Suprapubic skin (tissue), 4 donors: ENCODE results near the gene BLCAP. TPM values are rescaled to one million over a fixed set of nuclear protein-coding genes. Genes with fewer than 3 reads are reported as not detected.
A peak's percentile ranks its signal among the peaks of the same experiment; 100 is the strongest.

Source experiments
- DNase-seq, 2 donors: peaks; one replicate each; pipeline ENCODE4 v3.0.0-alpha.2; 2019; ENCODE audit warnings: low spot score in 2 of 2
- H3K27ac ChIP-seq: fragments of 200-600 bp; sonication (generic); one replicate; pipeline ENCODE4 v1.5.1; 2019
- H3K27me3 ChIP-seq: fragments of 200-600 bp; sonication (generic); one replicate; pipeline ENCODE4 v1.5.1; 2019
- H3K36me3 ChIP-seq: fragments of 200-600 bp; sonication (generic); one replicate; pipeline ENCODE4 v1.5.1; 2019
- H3K4me1 ChIP-seq: fragments of 200-600 bp; sonication (generic); one replicate; pipeline ENCODE4 v1.5.1; 2019
- H3K4me3 ChIP-seq: fragments of 200-600 bp; sonication (generic); one replicate; pipeline ENCODE4 v1.5.1; 2019; ENCODE audit warnings: mild to moderate bottlenecking
- H3K9me3 ChIP-seq: fragments of 200-600 bp; sonication (generic); one replicate; pipeline ENCODE4 v1.5.1; 2019
- EP300 ChIP-seq: sonication (generic); formaldehyde crosslinking; IDR thresholded peaks from one replicate; pipeline ENCODE4 v1.6.1; 2017; ENCODE audit warnings: antibody characterized with exemption
- POLR2A ChIP-seq, 2 donors: fragments of 450-650 bp; IDR thresholded peaks; one replicate each; pipeline ENCODE4 v1.6.1; 2017; ENCODE audit warnings: antibody characterized with exemption in 2 of 2, mild to moderate bottlenecking in 2 of 2, moderate library complexity in 2 of 2
- POLR2AphosphoS5 ChIP-seq, 3 donors: sonication (generic); formaldehyde crosslinking; IDR thresholded peaks; one replicate each; pipeline ENCODE4 v1.6.1; 2017; ENCODE audit warnings: antibody characterized with exemption in 3 of 3
- WGBS: methylation state at CpG from one replicate; pipeline ENCODE4 v1.1.5; 2018; 5-methylcytosine and 5-hydroxymethylcytosine counted together
- total RNA-seq, 4 donors: library from RNA; depleted of rRNA; stranded (reverse); fragments of >200 nt; gene quantifications; one replicate each; pipeline ENCODE4 v1.1.0, GENCODE V29; 2016
- TF ChIP-seq, protein P1 (sequence below), 2 donors: fragments of 200-600 bp in 1 of 2; fragments of 450-650 bp in 1 of 2; sonication (generic) in 1 of 2; IDR thresholded peaks; one replicate each; pipeline ENCODE4 v1.5.1; 2016 to 2019; ENCODE audit warnings: antibody characterized with exemption in 2 of 2, mild to moderate bottlenecking in 1 of 2, moderate library complexity in 1 of 2

BLCAP gene
- total RNA-seq, 4 donors from 2014 or later, result 126 to 198 (median 136) TPM

DNA sequence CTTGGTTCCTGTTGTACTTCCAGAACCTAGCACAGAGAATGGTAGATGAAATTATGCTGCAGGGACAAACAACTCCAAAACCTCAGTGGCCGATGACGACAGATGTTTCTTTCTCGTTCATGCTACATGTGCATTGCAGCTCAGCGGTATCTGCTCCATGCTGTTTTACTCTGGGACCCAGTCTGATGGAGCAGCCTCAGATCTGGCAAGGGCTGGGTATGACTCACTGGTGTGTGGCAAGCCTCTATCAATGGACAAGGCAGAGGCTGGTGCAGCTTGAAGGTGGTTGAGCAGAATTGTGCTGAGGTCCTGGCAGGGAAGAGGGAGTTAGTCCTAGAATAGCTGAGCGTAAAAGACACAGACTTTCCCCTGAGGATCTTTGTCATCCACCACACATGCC is 10.3 kb upstream of the BLCAP start:
- H3K27me3 ChIP-seq, result no peaks in the 10 kb centered on the region
- H3K9me3 ChIP-seq, result no peaks in the 10 kb centered on the region
- 79% methylated on average over 5 of the region's 5 CpGs for WGBS
- H3K36me3 ChIP-seq, result no peaks in the 10 kb centered on the region
- DNase-seq, result peak in 1 of 2 donors; percentile 13
- H3K27ac ChIP-seq, result no peak overlapping the region
- H3K4me1 ChIP-seq, result peaks cover 7% of the 10 kb centered on the region
- no peak overlapping the region for H3K4me3 ChIP-seq
- no peak for TF ChIP-seq POLR2AphosphoS5 (IDR thresholded peaks at IDR 0.05)
- TF ChIP-seq POLR2A (IDR thresholded peaks at IDR 0.05), result no peak
- TF ChIP-seq EP300, result no peak
- TF ChIP-seq, protein P1, sequence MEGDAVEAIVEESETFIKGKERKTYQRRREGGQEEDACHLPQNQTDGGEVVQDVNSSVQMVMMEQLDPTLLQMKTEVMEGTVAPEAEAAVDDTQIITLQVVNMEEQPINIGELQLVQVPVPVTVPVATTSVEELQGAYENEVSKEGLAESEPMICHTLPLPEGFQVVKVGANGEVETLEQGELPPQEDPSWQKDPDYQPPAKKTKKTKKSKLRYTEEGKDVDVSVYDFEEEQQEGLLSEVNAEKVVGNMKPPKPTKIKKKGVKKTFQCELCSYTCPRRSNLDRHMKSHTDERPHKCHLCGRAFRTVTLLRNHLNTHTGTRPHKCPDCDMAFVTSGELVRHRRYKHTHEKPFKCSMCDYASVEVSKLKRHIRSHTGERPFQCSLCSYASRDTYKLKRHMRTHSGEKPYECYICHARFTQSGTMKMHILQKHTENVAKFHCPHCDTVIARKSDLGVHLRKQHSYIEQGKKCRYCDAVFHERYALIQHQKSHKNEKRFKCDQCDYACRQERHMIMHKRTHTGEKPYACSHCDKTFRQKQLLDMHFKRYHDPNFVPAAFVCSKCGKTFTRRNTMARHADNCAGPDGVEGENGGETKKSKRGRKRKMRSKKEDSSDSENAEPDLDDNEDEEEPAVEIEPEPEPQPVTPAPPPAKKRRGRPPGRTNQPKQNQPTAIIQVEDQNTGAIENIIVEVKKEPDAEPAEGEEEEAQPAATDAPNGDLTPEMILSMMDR (IDR thresholded peaks at IDR 0.05), result no peak

DNA sequence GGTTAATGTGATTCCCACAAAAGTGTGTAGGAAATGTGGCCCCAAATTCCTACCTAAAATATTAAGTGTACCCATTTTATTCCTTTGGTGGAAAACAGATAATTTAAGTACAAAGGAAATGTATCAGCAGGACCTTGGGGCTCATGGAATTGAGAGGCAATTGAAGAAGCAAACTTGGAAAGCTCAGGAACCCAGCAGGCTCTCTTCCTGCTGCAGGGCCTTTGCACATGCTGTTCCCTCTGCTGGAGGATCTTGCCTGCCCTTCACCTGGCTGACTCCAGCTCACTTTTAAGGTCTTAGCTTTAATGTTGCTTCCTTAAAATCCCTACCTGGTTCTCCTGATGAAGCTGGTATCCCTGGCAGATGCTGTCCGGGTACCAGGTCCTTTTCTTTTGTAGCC is 9.8 kb upstream of the BLCAP start:
- Histone ChIP-seq H3K27me3 (no peaks in the 10 kb centered on the region), H3K4me3 (no peak overlapping the region), H3K9me3 (no peaks in the 10 kb centered on the region), H3K27ac (no peak overlapping the region), H3K4me1 (peaks cover 7% of the 10 kb centered on the region), H3K36me3 (no peaks in the 10 kb centered on the region)
- DNase-seq, result peak in 1 of 2 donors; percentile 35
- WGBS, result 100% methylated on average over 1 of the region's 1 CpG
- no peak for TF ChIP-seq EP300
- TF ChIP-seq, protein P1 (IDR thresholded peaks at IDR 0.05), result no peak
- TF ChIP-seq POLR2AphosphoS5 (IDR thresholded peaks at IDR 0.05), result no peak
- no peak for TF ChIP-seq POLR2A (IDR thresholded peaks at IDR 0.05)

DNA sequence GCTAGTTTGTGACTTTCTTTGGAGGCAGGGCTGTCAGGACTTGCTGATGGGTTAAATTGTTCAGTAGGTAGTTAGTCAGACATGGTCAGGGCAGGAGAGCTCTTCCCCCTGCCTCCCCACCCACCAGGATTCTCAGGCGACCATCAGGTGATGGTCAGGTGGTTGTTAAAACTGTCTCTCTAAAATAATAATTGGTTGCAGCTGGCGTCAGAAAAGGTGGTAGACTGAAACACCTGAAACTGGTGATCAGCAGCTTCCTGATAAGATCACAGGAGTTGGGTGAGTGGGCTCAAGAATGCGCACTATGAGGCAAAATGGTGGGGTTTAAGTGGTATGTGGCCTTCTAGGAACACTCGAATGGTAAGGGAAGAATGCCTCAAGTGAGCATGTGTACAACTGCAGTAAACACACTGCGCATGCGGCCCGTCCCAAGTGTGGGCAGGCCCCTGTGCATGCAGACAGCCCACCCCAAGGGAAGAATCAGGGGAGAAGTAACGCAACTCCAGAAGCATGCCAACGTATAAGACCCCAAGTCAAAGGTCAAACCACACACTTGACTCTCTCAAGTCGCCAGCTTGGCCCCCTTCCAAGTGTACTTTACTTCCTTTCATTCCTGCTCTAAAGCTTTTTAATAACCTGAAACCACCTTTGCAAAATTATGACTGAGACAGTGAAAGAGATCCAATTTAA is 7.9 kb upstream of the BLCAP start:
- Histone ChIP-seq H3K4me3 (no peak overlapping the region), H3K36me3 (no peaks in the 10 kb centered on the region), H3K9me3 (no peaks in the 10 kb centered on the region), H3K27ac (no peak overlapping the region), H3K4me1 (peaks cover 7% of the 10 kb centered on the region), H3K27me3 (no peaks in the 10 kb centered on the region)
- WGBS, result 67% methylated on average over 10 of the region's 10 CpGs
- DNase-seq, result peak in 1 of 2 donors; percentile 21
- TF ChIP-seq POLR2AphosphoS5 (IDR thresholded peaks at IDR 0.05) (no peak), EP300 (no peak), POLR2A (IDR thresholded peaks at IDR 0.05) (no peak)
- TF ChIP-seq, protein P1 (IDR thresholded peaks at IDR 0.05), result no peak

DNA sequence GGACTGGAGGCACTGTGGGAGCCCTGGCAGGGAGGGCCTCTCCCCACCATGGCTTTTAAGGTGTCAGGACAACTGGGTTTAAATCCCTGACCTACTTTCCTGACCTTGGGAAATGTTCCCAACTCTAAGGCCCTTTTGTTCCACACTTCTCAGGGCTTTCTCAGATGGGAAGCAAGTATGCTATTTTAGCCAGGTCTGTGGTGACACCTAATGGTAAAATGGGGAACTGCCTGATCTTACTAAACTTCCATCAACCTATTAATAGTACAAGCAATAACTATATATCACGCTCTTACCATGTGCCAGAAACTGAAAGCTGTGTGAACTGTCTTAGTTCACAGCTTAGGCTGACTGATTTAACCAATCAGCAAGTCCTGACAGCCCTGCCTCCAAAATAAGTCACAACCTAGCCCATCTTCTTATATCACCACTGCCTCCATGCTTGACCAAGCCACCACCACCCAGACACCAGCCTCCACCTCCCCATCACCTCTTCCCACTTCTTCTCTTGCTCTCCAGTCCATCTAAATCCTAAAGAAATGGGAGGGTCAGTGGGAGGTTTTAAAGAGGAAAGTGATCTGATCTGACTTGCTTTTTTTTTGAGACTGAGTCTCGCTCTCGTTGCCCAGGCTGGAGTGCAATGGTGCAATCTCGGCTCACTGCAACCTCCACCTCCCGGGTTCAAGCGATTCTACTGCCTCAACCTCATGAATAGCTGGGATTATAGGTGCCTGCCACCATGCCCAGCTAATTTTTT is 6.9 kb upstream of the BLCAP start:
- DNase-seq, result peak in 1 of 2 donors; percentile 49
- no peak for TF ChIP-seq POLR2AphosphoS5 (IDR thresholded peaks at IDR 0.05)
- no peak for TF ChIP-seq POLR2A (IDR thresholded peaks at IDR 0.05)
- TF ChIP-seq, protein P1 (IDR thresholded peaks at IDR 0.05), result peak; percentile 80 to 90

DNA sequence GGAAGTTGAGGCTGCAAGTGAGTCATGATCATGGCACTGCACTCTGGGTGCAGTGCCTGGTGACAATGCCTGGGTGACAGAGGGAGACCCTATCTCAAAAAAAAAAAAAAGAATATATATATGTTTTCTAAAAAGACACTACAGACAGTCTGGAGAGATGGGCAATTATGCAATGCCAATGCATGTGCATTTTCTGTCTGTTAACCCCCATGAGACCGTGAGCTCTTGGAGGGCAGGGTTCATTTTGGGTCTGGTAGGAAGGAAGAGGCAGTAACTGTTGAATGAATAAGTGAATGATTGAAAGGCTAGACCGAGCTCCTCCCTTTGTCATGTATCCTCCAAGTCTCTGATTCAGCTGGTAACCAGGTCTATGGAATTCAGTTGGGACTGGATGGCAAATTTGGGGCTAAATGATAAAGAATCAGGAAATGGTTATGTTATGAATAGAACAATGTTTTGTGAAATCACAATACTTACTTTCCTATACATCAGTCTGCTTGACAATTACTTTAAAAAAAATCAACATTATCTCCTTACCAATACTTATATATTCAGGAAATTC is 5.6 kb upstream of the BLCAP start:
- no peak for DNase-seq
- Histone ChIP-seq H3K27me3 (no peaks in the 10 kb centered on the region), H3K4me1 (peaks cover 16% of the 10 kb centered on the region), H3K36me3 (no peaks in the 10 kb centered on the region), H3K4me3 (no peak overlapping the region), H3K27ac (no peak overlapping the region), H3K9me3 (no peaks in the 10 kb centered on the region)
- TF ChIP-seq, protein P1 (IDR thresholded peaks at IDR 0.05), result no peak
- TF ChIP-seq POLR2AphosphoS5 (IDR thresholded peaks at IDR 0.05) (no peak), EP300 (no peak), POLR2A (IDR thresholded peaks at IDR 0.05) (no peak)
- 85% methylated on average over 2 of the region's 2 CpGs for WGBS

More for the DNA sequence above, 6.9 kb upstream of the BLCAP start:
- Histone ChIP-seq H3K4me1 (peaks cover 7% of the 10 kb centered on the region), H3K36me3 (no peaks in the 10 kb centered on the region), H3K27me3 (no peaks in the 10 kb centered on the region), H3K4me3 (no peak overlapping the region), H3K27ac (no peak overlapping the region), H3K9me3 (no peaks in the 10 kb centered on the region)
- 65% methylated on average over 6 of the region's 6 CpGs for WGBS
